Ishikawa (cell line): ENCODE data around the gene DAAM1.

Source experiments
- CEBPB ChIP-seq: IDR thresholded peaks from 2 replicates; pipeline ENCODE4 v1.6.1; 2012
- EGR1 ChIP-seq: IDR thresholded peaks from 2 replicates; pipeline ENCODE4 v1.6.1; 2012
- EP300 ChIP-seq: IDR thresholded peaks from 2 replicates; pipeline ENCODE4 v1.6.1; 2012; ENCODE audit warnings: borderline replicate concordance
- MAX ChIP-seq: IDR thresholded peaks from 2 replicates; pipeline ENCODE4 v1.6.1; 2012
- REST ChIP-seq: IDR thresholded peaks from 2 replicates; pipeline ENCODE4 v1.6.1; 2012; ENCODE audit warnings: low read depth, mild to moderate bottlenecking
- TAF1 ChIP-seq: IDR thresholded peaks from 2 replicates; pipeline ENCODE4 v1.6.1; 2012; ENCODE audit warnings: low read depth, mild to moderate bottlenecking
- ZBTB7A ChIP-seq: IDR thresholded peaks from 2 replicates; pipeline ENCODE4 v1.6.1; 2012; ENCODE audit warnings: low read depth

- no peak for TF ChIP-seq MAX
- no peak for TF ChIP-seq TAF1
- TF ChIP-seq ZBTB7A = no peak
- no peak for TF ChIP-seq EP300
- TF ChIP-seq REST = no peak
- no peak for TF ChIP-seq CEBPB
- TF ChIP-seq EGR1 = no peak
These were observed 49.7 kb downstream of the DAAM1 start for GRCh38 chr14:59238216-59238615.
